Measurements from ENCODE around the gene TCERG1L.
"Not testable (repeated sequence)": the region's sequence is repeated elsewhere in the genome, so short reads cannot be mapped to it uniquely, and the experiment has no call there.

The TCERG1L gene

DNA sequence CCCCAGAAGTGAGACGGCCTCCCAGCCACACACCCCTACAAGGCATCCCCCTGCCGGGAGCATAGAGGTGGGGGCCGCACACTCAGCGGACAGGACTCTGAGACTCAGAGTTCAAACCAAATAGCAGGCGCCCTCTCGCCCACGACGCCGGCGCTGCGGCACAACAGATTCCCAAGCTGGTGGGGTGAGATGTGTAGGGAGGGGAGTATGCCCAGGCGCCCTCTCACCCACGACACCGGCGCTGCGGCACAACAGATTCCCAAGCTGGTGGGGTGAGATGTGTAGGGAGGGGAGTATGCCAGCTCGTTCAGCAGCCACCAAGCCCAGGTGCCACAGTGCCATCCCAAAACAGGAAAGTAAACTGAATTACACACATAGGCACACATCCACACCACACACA is 64.7 kb downstream of the TCERG1L start:
- no peak for DNase-seq

GRCh38 chr10:131246089-131246488 is 65.4 kb downstream of the TCERG1L start:
- DNase-seq: no peak

GRCh38 chr10:131245475-131246059 is 66.0 kb downstream of the TCERG1L start:
- no peak for DNase-seq

DNA sequence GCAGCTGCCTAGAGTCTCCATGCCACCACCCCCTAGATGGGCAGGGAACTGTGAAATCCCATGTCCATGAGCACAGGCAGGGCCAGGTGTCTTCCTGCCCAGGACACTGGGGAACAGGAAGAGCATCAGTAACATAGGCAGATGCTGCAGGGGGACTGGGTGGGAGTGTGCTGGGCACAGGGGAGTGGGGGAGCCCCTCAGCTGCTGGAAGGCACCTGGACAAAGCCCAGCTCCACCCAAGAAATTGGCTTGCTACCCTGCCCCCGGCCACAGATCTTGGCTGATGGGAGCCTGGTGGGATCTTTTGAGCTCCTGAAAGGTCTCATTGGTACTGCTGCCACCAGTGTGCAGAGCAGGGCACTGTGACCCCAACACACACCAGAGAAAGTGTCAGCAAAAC is 66.7 kb downstream of the TCERG1L start:
- no peak for DNase-seq

- DNase-seq: no peak
Measured at GRCh38 chr10:131243076-131243475, 68.4 kb downstream of the TCERG1L start.

DNA sequence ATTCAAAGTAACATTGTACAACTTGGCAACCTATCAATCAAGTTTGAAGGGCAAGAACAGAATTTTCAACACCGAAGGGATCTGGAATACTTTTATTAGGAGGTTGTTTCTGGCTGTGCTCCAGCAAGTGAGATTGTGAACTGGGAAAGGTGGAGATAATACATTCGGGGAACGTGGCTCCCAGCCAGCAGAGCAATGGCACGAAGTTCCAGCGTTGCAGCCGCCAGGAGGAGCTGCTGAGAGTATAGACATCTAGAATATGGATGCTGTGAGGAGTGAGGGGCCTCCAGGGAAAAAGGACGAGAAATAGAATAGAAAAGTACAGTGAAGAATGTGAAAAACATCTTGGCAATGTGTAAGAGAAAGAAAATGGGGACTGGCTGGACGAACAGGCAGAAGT is 69.5 kb downstream of the TCERG1L start:
- no peak for DNase-seq

DNA sequence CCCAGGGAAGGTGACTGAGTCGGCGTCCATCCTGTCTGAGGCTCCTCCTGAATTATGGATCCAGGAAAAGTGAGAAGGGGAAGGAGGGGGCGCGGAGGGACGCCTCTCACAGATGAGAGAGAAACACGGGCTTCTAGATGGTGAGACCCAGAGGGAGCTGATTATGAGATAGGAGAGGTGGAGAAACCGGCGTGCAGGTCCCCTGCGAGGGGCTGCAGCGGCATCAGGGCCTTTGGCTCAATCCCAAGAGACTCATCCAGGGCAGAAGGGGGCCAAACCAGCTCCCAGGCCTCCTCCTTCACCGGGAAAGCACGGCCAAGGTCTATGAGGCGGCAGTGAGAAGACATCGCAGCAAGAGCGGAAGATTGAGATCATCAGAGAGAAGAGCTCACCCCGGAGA is 70.8 kb downstream of the TCERG1L start:
- no peak for DNase-seq

DNA sequence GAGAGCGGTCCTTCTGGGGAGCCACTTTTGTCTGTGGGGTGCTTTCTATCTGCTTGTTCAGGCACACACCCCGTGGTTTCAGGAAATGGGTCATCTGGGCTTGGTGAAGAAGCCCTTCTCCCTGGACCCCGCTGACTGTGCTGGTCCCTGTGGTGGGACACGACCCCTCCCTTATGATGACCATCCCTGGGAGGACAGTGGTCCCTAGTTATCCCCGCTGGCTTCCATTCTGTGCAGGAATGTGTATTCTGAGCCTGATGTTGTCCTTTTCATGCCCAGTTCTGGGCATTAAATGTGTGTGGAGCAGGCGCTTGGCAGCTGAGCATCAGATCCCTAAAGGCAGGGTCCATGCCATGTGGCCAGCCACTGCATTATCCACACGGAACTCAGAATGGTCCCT is 71.6 kb downstream of the TCERG1L start:
- no peak for DNase-seq

DNA sequence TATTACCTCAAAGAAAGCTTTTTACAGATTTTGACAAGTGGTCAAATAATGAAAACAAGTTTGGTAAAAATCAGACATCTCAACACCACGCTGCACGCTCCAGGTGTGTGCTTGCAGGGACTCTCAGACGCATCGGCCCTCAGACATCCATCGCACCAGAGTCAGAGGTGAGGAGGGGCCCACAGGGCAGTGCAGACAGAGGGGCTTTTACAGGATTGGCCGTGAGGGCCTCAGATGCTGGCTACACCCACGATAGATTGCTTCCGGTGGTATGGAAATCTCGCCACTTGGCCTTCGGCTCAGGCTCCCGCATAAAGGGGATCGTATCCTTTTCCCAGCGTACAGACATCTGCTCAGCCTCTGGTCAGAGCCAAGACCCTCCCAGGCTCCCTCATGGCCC is 72.1 kb downstream of the TCERG1L start:
- no peak for DNase-seq

DNA sequence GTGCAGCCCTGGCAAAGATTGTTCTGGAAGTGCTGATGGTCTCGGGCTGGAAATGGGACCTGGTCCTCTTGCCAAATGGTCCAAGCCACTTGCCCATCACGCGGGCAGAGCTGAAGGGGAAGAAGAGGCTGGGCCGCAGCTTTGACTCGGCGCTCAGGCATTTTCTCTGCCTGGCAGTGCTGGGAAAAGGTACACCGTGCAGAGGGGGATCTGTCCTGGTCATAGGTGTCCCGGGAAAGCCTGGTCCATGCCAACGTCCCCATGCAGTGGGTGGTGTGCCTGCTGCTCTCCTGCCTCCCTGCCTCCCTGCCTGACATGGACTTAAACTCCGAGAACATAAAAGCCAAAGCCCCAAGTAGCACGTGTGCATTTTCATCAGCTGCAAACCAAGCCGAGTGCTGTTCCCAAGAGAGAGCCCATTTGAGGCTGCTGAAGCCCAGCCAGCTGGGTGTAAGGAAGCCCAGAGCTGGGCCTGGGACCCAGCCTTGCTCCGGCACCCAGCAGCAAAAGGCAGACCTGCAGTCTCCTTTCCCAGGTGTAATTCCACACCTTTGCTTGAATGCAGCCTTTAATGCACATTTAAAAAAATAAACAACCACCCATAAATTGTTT is 72.7 kb downstream of the TCERG1L start:
- no peak for DNase-seq

DNA sequence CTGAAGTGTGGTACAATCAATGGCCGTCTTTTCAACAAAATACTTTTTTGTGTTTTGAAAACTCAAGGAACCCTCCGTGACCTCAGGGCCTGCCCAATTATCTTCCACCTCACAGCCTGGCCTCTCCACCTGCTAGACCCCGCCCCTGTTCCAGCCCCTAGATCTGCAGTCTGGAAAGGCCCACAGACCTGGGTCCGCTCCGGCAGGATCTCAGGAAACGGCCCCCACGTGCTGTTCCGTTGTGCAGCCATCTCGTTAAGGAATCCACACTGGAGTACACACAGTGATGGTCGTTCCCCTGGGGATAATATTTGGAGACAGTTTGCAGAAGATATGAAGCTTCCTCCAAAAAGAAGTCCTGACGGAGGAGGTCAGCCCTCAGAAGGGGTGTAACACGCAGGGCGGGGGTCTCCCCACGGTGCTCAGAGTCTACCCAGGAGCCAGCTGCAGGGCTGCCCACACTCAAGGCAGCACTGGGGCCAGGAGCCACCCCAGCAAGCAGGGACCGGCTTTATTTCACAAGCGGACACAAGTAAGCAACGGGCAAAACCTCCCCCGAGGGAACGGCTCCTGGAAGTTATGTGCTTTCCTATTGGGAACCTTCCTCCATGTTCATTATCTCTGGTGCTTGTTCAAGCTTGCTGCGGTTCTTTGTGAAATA is 73.4 kb downstream of the TCERG1L start:
- DNase-seq: no peak

- DNase-seq: not testable (repeated sequence)
Measured at GRCh38 chr10:131234606-131235005, 76.9 kb downstream of the TCERG1L start.

GRCh38 chr10:131233611-131234258 is 77.8 kb downstream of the TCERG1L start:
- DNase-seq: no peak

- no peak for DNase-seq
Measured at GRCh38 chr10:131231965-131232541, 79.5 kb downstream of the TCERG1L start.

DNA sequence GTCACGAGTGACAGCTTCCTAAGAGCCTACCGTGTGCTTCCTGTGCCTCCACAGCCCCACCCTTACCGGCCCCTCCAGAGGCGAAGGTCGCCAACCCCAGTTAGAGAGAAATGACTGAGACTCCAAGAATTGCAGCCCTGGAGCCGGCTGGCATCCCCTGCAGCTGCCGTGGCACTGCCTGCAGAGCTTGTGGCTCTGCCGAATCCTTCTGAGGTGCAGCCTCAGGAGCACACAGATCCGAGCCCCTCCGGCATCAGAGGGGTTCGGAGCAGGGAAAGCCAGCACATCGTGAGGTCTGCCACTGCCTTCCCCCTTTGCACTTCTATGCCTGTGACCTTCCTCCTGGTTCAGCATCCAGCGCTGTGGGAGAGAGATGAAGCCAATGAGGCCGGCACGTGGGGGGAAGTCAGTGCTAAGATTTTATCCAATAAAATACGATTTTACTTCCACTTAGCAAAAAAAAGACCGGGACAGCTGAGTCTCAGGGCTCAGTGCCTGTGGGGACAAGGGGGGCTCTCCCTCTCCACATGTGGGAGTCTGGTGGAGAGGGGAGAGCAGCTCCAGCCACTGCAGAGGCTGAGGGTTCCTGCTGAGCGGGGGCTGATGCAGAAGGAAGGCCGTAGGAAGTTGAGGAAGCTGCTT is 80.1 kb downstream of the TCERG1L start:
- DNase-seq: no peak

DNA sequence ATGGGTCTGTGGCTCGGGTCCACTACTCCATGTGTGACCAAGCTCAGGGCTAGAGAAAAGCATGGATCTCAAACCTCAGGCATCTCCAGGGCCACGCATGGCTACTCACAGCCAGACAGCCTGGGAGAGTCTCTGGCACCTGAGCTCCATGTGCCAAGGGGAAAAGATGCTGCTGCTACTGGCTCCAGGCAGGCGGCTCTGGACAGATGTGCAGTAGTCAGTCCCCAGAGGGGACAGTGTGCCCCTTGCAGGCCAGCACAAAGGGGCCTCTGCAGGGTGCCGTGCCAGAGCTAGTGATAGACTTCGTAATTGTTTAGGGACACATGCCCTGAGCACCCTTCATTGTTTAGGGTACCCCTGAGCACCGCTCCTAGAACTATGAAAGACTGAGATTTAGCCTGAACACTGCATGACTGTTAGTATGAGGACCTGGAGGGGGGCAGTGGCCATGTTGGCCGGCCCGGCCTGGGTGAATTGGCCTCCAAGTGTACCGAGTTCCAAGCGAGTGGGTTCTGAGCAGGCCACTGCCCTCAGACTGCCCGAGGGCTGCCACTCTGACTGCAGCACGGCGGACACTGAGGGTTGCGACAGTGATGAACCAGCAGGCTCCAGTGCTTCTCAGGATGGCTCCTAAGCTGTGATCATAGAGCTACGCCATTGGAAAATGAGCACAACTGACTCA is 80.7 kb downstream of the TCERG1L start:
- DNase-seq: no peak

GRCh38 chr10:131230166-131230565 is 81.4 kb downstream of the TCERG1L start:
- DNase-seq: no peak

GRCh38 chr10:131227163-131227740 is 84.3 kb downstream of the TCERG1L start:
- no peak for DNase-seq

DNA sequence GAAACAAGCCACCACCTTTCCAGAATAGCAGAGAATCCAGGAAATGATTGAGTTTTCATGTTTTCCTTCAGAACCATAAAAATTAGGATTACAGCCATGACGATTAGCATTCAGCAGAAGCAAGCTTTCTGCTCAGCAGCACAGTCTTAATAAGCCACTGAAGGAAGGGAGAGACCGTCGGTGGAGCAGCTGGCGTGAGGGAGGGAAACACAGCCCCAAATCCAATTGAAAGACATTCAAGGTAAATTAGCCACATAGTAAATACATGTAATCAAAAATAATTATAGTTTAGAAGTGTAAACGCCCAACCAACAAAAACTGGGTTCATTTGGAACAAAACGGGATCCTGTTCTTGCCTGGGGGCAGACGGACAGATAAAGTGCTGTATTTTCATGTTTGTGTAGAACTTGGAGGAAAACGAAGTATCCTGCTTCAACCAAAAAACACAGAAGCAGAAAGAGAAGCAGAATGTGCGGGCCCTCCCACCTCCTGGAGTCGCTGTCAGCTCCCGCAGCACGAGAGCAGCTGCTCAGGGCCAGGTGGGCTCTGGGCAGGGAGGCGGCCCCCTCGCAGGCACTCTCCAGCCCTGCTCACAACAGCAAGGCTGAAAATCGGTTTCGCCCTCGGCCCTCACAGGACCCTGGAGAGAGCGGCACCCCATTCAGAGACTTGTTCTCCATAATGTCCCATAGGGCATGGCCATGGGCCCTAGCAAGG is 84.9 kb downstream of the TCERG1L start:
- DNase-seq: no peak

DNA sequence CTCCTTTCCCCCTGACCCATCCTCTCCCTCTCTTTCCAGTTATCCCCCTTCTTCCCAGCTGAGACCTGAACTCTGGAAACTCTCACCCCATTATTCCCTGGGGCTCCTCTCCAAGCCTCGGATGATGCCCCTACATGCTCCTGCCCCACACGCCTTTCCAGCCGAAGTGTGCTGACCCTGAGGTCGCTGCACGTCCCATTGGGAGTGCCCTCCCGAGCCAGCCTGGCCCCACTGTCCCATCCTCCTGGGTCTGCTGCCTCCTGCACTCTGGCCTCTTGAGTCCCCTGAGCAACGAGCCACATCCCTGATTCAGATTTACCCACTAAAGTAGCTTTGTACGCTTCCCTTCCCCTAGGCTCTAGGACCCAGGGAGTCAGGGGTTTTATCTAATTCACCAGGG is 87.4 kb downstream of the TCERG1L start:
- no peak for DNase-seq

DNA sequence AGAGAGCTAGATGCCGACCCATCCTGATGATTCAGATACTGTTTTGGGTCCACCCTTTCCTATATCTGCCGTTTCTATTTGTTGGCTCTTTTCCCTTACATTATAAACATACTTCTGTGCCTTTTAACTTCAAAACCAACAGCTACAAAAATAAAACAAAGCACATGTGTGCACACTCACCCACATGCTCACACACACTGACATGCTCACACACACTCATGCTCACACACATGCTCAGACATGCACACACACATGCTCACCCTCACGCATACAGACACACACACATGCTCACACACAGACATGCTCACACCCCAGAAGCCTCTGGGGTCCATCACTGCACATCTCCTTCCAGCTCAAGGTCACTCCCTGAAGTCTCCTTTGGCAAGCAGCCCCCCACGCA is 88.1 kb downstream of the TCERG1L start:
- no peak for DNase-seq

- no peak for DNase-seq
Measured at GRCh38 chr10:131222986-131223385, 88.5 kb downstream of the TCERG1L start.

Measured in stimulated activated naive CD4-positive, alpha-beta T cell (primary cell).